Measurements from ENCODE around the gene IPPK.

- TF ChIP-seq CTCF (IDR thresholded peaks at IDR 0.05) (no peak), POLR2A (IDR thresholded peaks at IDR 0.05) (no peak)
Measured at GRCh38 chr9:92712767-92713166, 42.8 kb upstream of the IPPK start.
